Measurements from ENCODE around the gene USP3.

USP3 gene, protein sequence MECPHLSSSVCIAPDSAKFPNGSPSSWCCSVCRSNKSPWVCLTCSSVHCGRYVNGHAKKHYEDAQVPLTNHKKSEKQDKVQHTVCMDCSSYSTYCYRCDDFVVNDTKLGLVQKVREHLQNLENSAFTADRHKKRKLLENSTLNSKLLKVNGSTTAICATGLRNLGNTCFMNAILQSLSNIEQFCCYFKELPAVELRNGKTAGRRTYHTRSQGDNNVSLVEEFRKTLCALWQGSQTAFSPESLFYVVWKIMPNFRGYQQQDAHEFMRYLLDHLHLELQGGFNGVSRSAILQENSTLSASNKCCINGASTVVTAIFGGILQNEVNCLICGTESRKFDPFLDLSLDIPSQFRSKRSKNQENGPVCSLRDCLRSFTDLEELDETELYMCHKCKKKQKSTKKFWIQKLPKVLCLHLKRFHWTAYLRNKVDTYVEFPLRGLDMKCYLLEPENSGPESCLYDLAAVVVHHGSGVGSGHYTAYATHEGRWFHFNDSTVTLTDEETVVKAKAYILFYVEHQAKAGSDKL

DNA sequence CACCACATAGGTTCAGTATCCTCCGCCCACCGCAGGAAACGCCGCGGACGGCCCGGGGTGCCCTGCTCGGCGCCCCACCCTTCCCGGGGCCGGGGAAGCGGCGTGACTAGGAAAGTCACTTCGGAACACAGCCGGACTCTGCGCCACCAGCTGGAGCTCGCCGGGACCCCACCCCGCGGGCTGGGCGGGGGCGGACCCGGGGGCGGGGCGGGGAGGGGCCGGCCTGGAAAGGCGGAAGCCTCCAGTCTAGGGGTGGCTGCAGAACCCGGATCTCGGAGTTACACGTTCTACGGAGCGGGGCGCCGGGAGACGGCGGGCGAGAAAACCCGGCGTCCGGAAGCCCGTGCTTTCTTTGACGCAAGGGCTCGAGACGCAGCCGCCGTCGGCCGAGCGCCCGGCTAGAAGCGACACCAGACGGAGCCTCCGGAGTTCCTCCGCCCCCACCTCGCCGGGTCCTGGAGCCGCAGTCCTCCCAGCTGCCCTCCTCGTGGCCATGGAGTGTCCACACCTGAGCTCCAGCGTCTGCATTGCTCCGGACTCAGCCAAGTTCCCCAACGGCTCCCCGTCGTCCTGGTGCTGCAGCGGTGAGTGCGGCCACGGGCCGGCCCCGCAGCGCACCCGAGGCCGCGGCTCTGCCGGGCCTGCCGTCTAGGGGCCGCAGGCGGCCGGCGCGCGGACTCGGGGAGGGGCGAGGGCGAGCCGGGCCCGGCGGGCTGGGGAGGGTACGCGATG is at the start of gene USP3:
Gene USP3, plus strand, starts transcription at position 347 of the 732 bp plus-strand sequence. Its CDS starts 147 bp downstream, at position 494.
- peak; percentile 95 for DNase-seq

DNA sequence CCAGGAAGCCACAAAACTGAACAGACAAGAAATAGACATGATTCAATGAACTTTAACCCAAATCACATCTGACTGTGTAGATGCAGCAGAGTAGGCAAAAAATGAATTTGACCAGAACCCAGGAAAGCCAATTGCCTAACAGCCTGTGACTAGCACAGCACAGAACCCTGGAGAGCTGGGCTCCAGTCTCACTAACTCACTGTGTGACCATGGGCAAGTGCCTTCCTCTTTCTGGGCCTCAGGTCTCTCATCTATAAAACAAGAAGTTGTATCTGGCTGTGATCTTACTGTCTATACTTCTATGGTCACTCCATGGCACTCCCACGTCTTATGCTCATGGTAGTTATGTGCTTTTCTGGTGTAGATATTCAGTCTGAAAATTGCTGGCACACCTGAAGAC is 48.1 kb upstream of the USP3 start:
- no peak for DNase-seq

DNA sequence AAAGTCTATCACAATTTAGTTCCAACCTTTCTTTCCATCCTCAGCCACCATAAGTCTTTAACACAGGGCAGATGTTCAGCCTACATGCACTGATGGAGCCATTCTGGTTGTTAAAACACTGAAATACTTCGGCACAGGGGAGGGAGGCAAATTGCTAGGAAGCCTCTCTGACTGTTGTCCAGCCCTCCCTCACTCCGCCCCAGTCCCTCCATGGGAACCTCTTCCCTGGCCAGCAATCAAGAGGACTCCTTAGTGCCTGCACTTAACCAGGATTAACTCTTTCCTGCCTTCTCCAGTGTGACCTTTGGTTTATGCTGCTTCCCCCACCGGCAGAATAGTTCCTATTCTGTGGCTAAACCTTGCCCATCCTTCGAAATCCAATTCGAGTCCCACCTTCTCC is 47.0 kb upstream of the USP3 start:
- no peak for DNase-seq

DNA sequence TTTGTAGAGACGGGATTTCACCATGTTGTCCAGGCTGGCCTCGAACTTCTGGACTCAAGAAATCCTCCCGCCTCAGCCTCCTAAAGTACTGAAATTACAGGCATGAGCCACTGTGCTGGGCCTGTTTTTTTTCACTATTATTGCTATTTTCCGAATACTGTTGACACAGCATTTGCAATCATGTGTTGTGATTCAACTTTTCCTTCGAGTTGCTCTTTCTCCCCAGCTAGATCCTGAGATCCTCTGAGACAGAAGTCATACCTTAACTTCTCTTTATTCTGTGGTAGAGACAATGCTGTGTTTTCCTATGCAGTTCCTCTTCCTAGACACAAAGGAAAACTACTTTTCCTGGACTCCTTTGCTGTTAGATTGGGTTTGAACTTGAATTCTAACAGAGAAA is 46.4 kb upstream of the USP3 start:
- DNase-seq = no peak

DNA sequence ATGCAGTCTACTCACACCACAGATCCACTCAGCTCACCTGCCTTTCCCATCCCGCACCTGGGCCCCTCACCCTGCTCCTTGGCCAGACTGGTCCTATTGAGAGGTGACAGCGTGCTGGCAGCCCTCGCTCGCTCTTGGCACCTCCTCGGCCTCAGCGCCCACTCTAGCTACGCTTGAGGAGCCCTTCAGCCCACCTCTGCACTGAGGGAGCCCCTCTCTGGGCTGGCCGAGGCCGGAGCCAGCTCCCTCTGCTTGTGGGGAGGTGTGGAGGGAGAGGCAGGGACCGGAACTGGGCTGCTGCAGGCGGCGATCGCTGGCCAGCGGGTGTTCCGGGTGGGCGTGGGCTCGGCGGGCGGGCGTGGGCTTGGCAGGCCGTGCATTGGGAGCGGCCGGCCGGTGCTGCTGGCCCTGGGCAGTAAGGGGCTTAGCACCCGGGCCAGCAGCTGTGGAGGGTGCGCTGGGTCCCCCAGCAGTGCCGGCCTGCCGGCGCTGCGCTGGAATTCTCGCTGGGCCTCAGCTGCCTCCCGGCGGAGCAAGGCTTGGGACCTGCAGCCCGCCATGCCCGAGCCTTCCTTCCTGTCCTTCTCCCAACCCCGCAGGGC is 45.5 kb upstream of the USP3 start:
- DNase-seq = no peak

DNA sequence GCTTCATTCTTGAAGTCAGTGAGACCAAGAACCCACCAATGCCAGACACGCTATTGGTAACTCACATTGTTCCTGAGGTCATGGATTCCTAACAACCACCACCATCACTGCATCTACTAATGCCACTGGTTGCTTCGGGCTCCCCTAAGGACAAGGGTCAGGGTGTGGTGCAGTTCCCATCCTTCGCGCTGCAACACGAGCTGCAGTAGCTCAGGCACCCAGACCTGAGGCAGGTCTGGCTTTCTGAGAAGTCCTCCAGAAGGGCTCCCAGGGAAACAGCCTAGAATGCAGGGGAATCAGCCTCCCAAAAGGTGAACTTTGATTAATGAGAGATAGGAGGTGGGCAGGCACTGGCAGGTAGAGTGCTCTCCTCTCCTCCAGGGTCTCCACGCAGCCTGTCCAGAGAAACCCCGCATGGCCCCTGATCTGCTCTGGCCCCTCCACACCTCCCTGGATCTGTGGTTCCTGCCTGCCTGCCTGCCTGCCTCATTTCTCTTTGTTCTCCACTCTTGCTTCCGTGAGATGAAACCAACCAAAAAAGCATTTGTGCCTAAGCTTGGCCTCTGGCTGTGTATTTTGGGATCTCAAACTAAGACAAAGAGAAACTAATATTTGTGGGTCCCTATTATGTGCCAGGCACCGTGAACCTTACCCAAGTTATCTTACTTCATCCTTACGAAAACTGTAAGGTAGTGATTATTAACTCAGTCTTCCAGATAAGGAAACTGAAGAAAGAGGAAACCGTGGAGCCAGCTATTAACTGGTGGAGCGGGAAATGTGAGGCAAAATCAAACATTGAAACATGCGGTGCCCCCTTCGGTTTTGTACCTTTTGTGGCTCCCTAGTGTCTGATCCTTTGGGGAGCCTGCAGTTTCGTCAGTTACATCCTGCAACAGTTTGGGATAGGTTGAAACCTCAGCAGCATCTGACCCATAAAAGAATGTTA is 43.9 kb upstream of the USP3 start:
- no peak for DNase-seq

DNA sequence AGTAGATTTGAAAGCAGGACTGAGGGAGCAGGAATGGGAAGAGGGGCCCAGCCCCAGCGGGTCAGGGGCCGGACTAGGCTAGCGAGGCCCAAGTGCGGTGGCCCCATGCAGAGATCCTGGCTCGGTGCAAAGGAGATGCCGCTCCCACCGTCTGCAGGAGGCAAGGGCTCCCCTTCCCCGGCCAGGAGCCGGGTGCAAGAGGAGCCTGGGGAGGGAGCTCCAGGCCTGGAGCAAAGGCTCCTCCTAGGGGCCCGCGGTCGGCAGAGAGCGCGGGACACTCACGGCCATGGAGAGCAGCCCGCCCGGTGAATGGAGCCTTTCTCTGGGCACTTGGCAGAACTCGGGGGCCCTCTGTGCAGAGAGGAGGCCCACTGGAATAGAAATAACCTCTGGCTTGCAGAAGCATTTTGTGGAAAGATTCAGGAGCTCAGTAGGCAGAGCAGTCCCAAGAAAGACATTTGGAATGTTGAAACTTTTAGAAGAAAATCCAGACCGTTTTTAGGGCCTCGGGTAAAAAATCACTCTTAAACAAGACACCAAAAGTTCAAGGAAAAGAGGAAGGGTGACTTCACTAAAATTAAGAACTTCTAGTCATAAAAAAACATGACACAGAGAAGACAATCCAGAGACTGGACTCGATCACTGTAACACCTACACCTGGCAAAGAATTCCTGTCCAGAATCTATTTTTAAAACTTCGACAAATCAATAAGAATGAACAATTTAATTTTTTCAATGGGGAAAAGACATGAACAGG is 43.0 kb upstream of the USP3 start:
- no peak for DNase-seq

DNA sequence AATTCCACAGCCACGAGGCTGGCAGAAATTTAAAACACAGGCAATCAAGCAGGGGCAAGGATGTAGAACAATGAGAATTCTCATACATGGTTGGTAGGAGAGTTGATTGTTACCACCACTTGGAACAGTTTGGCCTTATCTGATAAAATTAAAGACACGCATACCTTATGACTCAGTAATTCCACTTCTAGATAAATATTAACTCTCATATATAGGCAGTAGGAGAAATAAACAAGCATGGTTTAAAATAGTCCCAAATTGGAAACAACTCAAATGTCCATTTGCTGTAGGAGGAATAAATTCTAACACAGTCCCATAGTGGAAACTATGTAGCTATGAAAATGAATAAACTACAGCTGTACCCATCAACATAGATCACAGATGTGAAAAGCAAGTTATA is 42.3 kb upstream of the USP3 start:
- DNase-seq = peak; percentile 57

DNA sequence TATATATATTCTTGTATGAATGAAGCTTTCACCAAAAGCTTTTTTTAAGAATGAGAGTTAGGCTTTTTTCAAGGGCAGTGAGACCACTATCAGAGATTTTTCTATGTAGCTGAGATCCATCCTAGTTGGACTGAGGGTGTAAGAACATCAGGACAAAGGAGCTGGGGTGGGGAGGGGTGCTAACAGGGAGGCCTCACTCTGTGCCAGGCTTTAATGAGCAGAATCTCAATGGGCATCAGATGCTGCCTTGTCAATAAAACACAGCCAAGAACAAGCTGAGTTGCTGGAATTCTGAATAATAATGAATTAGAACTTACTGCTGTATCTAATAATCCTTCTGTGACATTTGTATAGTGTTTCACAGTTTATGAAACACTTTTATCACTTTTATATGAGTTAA is 41.4 kb upstream of the USP3 start:
- DNase-seq = no peak

DNA sequence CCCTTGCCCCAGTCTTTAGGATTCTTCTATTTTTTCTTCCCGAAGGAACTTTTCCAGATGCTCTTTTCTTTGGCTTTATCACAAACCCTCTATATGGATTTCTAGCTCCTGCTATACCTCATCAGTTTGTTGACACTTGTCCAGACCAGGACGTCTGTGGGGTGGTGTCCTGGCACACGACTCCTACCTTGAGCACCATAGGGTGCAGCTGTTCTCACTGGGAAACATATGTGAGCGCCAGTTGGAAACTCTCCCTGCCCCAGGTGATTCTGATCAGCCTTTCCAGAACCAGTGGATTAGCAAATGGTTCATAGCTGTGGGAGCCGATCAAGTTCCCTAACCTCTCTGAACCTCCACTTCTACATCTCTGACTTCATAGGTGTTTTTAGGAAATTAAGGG is 40.6 kb upstream of the USP3 start:
- DNase-seq = no peak

DNA sequence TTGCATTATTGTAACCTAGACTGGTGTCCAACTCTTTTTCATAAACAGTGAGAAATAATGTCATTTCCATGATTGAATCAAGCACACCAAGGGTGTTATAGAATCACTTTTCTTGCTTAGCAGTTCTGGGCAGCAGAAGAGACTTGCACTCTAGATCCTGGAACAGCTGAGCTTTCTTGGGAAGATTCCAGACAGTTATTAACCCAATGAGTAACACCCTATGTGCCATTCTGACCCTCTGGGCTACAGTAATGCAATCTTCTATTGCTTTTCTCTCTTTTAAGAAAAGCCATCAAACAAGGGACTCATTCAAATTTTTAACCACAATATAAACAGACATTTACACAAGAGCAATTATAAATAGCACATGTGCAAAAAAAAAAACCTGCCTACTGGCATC is 39.3 kb upstream of the USP3 start:
- peak; percentile 91 for DNase-seq

DNA sequence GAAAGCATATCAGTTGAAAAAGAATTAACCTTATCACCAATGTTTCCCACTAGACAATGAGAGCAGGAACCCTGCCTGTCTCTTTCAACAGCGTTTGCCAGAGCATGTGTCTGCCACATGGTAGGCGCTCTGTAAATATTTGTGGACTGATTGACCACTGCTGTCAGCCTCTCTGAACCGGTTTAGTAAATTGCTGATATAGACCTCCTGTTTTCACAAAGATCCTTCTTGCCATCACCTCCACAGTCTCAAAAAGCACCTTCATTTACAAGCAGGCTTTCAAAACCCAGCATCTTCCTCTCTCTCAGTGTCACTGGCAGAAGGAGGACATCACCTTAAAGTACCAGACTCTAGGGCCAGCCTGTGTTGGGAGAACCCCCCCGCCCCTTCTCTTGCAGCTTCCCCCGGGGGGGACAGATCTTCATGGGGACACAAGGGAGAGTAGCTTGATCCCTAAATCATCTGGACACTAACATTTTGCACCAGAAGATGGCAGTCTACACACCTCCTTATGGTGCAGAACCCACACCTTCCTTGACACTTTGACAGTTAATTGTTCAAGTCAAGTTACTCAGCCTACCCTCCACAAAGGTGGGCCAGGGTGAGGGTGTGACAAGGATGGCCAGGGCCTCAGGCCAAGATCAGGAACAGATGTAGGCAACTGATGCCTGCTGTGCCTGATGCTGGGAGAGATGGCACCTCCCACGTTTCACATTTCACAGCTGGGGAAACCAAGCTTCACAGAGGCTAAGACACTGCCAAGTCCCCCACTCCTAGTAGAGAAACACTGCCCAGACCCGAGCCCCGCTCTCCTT is 37.8 kb upstream of the USP3 start:
- peak; percentile 59 for DNase-seq

DNA sequence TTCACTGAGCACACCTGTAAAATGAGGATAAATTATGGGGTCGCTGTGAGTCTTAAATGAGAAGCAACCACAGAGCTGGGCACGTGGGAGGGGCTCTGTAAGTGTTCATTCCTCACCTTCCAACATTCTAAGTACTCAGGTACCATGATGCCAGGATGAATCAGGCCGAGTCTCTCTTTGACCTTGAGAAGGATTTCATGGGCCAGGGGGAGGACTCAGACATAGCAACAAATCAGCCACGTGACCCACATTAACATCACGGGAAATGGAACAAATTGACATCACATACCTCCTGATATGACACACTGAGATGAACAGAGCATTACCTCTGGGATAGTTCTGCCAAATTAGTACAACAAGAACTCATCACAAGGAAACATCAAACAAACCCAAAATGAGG is 35.2 kb upstream of the USP3 start:
- no peak for DNase-seq

DNA sequence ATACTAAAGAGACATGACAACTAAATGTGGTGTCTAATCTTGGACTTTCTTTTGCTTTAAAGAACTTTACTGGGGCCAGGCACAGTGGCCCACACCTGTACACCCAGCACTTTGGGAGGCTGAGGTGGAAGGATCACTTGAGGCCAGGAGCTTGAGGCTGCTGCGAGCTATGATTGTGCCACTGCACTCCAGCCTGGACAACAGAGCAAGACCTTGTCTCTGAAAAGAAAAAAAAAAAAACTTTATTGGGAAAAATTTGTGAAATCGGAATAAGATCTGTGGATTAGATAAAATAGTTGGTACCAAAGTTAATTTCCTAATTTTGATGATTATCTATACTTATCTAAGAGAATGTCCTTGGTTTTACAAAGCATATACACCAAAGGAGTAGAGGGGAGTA is 34.4 kb upstream of the USP3 start:
- no peak for DNase-seq

DNA sequence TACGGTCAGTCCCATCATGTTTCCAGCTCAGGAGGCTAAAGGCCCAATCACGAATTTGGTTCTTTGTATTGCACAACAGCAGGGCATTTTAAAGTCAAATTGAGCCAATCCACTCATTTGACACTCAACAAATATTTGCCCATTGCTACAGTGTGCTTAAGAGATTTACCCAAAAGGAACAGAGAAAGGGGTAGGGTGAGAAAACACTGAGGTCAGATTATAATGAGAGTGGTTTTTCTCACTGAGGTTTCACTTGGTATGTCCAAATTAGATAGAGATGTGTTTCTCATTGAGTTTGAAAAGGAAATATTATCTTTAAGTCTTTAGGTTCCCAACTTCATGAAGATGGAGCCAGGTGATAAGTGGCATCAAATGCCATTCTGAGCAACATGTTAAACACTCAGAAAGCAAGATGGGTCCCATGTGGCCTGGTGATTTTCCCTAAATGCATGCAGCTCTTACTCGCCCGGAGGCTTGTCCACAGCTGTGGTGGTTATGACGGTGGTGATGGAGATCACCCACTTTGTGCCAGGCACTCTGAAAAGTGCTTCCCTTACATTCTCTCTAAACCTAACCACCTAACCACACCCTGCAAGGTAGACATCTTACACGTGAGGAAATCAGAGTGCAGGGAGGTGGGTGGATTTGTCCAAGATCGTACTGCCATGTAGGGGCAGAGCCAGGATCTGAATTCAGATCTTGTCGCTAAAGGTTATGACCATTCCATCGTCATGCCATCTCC is 31.2 kb upstream of the USP3 start:
- DNase-seq = no peak

DNA sequence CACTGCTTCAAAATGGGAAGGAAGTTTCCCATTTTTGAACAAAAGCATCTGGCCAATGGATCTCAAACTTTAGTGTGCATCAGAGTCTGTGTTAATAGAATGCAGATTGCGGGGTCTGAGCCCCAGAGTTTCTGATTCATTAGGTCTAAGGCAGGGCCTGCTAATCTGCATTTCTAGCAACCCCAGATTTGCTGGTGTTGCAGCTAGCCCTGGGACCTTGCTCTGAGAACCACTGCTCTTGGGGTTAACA is 30.7 kb upstream of the USP3 start:
- DNase-seq = no peak

DNA sequence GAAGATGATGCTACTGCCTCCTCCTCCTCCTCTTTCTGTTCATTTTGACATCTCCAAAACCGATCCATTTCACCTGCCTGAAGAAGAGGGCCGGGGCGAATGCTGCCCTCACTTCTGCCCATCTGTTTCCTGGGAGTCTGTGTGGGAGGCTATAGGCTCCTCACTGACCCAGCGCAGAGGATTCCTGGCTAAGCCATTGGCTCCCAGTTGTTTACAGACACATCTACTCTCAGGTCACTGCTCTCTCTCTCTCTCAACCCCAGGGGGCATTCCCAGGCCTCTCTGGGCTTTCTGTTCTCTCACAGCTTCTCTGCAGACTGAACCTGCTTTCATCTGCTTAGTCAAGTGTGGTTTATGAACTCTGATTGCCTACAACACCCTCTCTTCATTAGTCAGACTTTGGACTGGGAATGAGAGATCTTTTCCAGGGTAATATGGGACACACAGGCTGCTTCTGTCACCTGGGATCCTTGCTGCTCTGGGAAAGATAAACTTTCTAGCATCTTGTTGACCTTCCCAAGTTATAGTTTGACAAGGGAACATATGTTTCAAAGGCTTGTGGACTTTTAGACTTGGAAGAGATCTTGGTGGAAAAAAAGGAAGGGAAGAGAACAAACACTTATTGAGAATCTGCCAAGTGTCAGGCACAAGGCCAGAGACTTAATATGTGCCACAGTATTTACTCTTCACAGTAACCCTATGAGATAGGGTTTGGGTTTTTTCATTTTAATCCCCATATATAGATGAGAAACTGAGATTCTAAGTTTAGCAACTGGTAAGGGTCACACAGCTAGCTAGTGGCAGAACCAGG is 30.2 kb upstream of the USP3 start:
- peak; percentile 82 for DNase-seq

DNA sequence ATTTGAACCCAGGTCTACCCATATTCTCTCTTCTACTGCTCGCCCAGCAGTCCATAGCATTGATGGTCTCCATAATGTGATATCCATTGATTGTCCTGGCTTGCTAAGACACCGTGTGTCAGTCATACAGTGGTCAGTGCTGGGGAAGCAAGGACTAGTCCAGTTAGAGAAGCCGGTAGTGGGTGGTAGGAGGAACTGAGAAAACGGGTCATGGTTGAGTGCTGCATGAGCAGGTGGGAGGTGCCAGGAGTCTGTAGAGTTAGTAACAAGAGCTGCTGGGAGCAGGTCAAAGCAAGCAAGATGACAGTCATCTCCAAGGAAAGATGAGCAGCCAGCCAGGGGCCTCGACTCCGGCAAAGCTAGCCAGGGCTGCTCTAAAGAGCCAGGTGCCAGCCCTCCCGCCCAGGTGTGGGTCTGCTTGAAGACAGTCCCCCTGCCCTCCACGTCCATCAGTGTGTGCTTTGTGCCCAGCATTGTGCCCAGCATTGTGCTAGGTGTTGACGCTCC is 29.5 kb upstream of the USP3 start:
- DNase-seq = no peak

DNA sequence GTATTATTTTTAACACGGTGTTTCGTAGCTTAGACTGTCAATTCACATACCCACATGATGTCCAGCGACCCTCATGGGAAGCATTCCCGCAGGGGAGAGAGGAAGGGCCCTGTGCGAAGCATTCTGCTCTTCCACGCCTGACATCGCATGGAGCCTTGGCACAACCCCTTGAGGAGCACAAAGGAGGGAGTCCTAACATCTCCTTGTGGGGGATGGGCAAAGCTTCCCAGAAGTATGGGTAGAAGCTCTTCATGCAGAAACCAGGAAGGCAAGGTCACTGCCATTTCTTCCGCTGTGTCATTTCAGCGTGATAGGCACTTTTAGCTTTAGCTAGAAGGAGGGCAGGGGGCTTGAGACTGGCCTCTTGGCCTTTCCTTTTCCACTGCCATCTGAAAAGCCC is 28.7 kb upstream of the USP3 start:
- no peak for DNase-seq
